ENCODE measurements around the gene FOXO3.

Gene FOXO3

GRCh38 chr6:108685970-108686369 lies 125.3 kb downstream of the FOXO3 start:
- peaks cover 14% of the 10 kb centered on the region for H3K36me3 ChIP-seq (ENCODE audit: control insufficient read depth, insufficient read depth, low read length)
- no peak overlapping the region for H3K4me3 ChIP-seq (ENCODE audit: extremely low read depth, insufficient read depth, low read length, poor library complexity, severe bottlenecking)
- WGBS, 2 experiments (ENCODE audit: insufficient coverage in 2 of 2), result 89 to 100% methylated on average over 1 to 2 of the region's 4 CpGs
- H3K27ac ChIP-seq (ENCODE audit: low read depth, low read length, severe bottlenecking), result no peak overlapping the region
- H3K9me3 ChIP-seq (ENCODE audit: control insufficient read depth, low read length), result no peaks in the 10 kb centered on the region
- H3K4me1 ChIP-seq (ENCODE audit: control insufficient read depth, insufficient read depth, low read length, poor library complexity, severe bottlenecking), result peaks cover 5% of the 10 kb centered on the region

- Histone ChIP-seq H3K9me3 (ENCODE audit: control insufficient read depth, low read length) (no peaks in the 10 kb centered on the region), H3K4me1 (ENCODE audit: control insufficient read depth, insufficient read depth, low read length, poor library complexity, severe bottlenecking) (peaks cover 5% of the 10 kb centered on the region), H3K36me3 (ENCODE audit: control insufficient read depth, insufficient read depth, low read length) (peaks cover 14% of the 10 kb centered on the region), H3K4me3 (ENCODE audit: extremely low read depth, insufficient read depth, low read length, poor library complexity, severe bottlenecking) (no peak overlapping the region), H3K27ac (ENCODE audit: low read depth, low read length, severe bottlenecking) (no peak overlapping the region)
- WGBS, 2 experiments (ENCODE audit: insufficient coverage in 2 of 2), result 75 to 92% methylated on average over 4 to 5 of the region's 6 CpGs
Measured at GRCh38 chr6:108686896-108687295, 126.2 kb downstream of the FOXO3 start.

- H3K36me3 ChIP-seq (ENCODE audit: control insufficient read depth, insufficient read depth, low read length), result peaks cover 14% of the 10 kb centered on the region
- peaks cover 5% of the 10 kb centered on the region for H3K4me1 ChIP-seq (ENCODE audit: control insufficient read depth, insufficient read depth, low read length, poor library complexity, severe bottlenecking)
- H3K27ac ChIP-seq (ENCODE audit: low read depth, low read length, severe bottlenecking), result no peak overlapping the region
- 100% methylated on average over 1 of the region's 1 CpG for WGBS, 2 experiments (ENCODE audit: insufficient coverage in 2 of 2)
- no peak overlapping the region for H3K4me3 ChIP-seq (ENCODE audit: extremely low read depth, insufficient read depth, low read length, poor library complexity, severe bottlenecking)
- H3K9me3 ChIP-seq (ENCODE audit: control insufficient read depth, low read length), result no peaks in the 10 kb centered on the region
Measured at GRCh38 chr6:108687921-108688320, 127.2 kb downstream of the FOXO3 start.

GRCh38 chr6:108689272-108690161 lies 128.8 kb downstream of the FOXO3 start:
- peaks cover 5% of the 10 kb centered on the region for H3K4me1 ChIP-seq (ENCODE audit: control insufficient read depth, insufficient read depth, low read length, poor library complexity, severe bottlenecking)

GRCh38 chr6:108690326-108691049 lies 129.8 kb downstream of the FOXO3 start:
- H3K4me1 ChIP-seq (ENCODE audit: control insufficient read depth, insufficient read depth, low read length, poor library complexity, severe bottlenecking), result peaks cover 5% of the 10 kb centered on the region
- H3K9me3 ChIP-seq (ENCODE audit: control insufficient read depth, low read length), result no peaks in the 10 kb centered on the region
- peaks cover 14% of the 10 kb centered on the region for H3K36me3 ChIP-seq (ENCODE audit: control insufficient read depth, insufficient read depth, low read length)
- H3K4me3 ChIP-seq (ENCODE audit: extremely low read depth, insufficient read depth, low read length, poor library complexity, severe bottlenecking), result no peak overlapping the region
- no peak overlapping the region for H3K27ac ChIP-seq (ENCODE audit: low read depth, low read length, severe bottlenecking)
- WGBS, 2 experiments (ENCODE audit: insufficient coverage in 2 of 2), result 93 to 98% methylated on average over 5 to 6 of the region's 6 CpGs

More at GRCh38 chr6:108689272-108690161, 128.8 kb downstream of the FOXO3 start:
- Histone ChIP-seq H3K9me3 (ENCODE audit: control insufficient read depth, low read length) (no peaks in the 10 kb centered on the region), H3K4me3 (ENCODE audit: extremely low read depth, insufficient read depth, low read length, poor library complexity, severe bottlenecking) (no peak overlapping the region), H3K27ac (ENCODE audit: low read depth, low read length, severe bottlenecking) (no peak overlapping the region), H3K36me3 (ENCODE audit: control insufficient read depth, insufficient read depth, low read length) (peaks cover 14% of the 10 kb centered on the region)
- WGBS, 2 experiments (ENCODE audit: insufficient coverage in 2 of 2), result 95 to 96% methylated on average over 10 to 12 of the region's 15 CpGs

GRCh38 chr6:108693430-108694154 lies 132.9 kb downstream of the FOXO3 start:
- Histone ChIP-seq H3K9me3 (ENCODE audit: control insufficient read depth, low read length) (no peaks in the 10 kb centered on the region), H3K27ac (ENCODE audit: low read depth, low read length, severe bottlenecking) (no peak overlapping the region), H3K36me3 (ENCODE audit: control insufficient read depth, insufficient read depth, low read length) (peaks cover 4% of the 10 kb centered on the region), H3K4me3 (ENCODE audit: extremely low read depth, insufficient read depth, low read length, poor library complexity, severe bottlenecking) (no peak overlapping the region), H3K4me1 (ENCODE audit: control insufficient read depth, insufficient read depth, low read length, poor library complexity, severe bottlenecking) (peaks cover 5% of the 10 kb centered on the region)
- no CpG with 5 or more reads among the region's 2 CpGs for WGBS, 2 experiments (ENCODE audit: insufficient coverage in 2 of 2)

- WGBS, 2 experiments (ENCODE audit: insufficient coverage in 2 of 2), result 83 to 85% methylated on average over 4 of the region's 6 CpGs
- H3K4me3 ChIP-seq (ENCODE audit: extremely low read depth, insufficient read depth, low read length, poor library complexity, severe bottlenecking), result no peak overlapping the region
- no peaks in the 10 kb centered on the region for H3K36me3 ChIP-seq (ENCODE audit: control insufficient read depth, insufficient read depth, low read length)
- peaks cover 3% of the 10 kb centered on the region for H3K4me1 ChIP-seq (ENCODE audit: control insufficient read depth, insufficient read depth, low read length, poor library complexity, severe bottlenecking)
- no peaks in the 10 kb centered on the region for H3K9me3 ChIP-seq (ENCODE audit: control insufficient read depth, low read length)
- no peak overlapping the region for H3K27ac ChIP-seq (ENCODE audit: low read depth, low read length, severe bottlenecking)
Measured at GRCh38 chr6:108694816-108695215, 134.1 kb downstream of the FOXO3 start.

- 89 to 97% methylated on average over 11 to 14 of the region's 15 CpGs for WGBS, 2 experiments (ENCODE audit: insufficient coverage in 2 of 2)
- Histone ChIP-seq H3K27ac (ENCODE audit: low read depth, low read length, severe bottlenecking) (no peak overlapping the region), H3K4me1 (ENCODE audit: control insufficient read depth, insufficient read depth, low read length, poor library complexity, severe bottlenecking) (no peaks in the 10 kb centered on the region), H3K36me3 (ENCODE audit: control insufficient read depth, insufficient read depth, low read length) (no peaks in the 10 kb centered on the region), H3K9me3 (ENCODE audit: control insufficient read depth, low read length) (peaks cover 3% of the 10 kb centered on the region), H3K4me3 (ENCODE audit: extremely low read depth, insufficient read depth, low read length, poor library complexity, severe bottlenecking) (no peak overlapping the region)
Measured at GRCh38 chr6:108697561-108698161, 136.9 kb downstream of the FOXO3 start.

GRCh38 chr6:108698593-108699289 lies 138.0 kb downstream of the FOXO3 start:
- Histone ChIP-seq H3K9me3 (ENCODE audit: control insufficient read depth, low read length) (peaks cover 5% of the 10 kb centered on the region), H3K4me3 (ENCODE audit: extremely low read depth, insufficient read depth, low read length, poor library complexity, severe bottlenecking) (no peak overlapping the region), H3K4me1 (ENCODE audit: control insufficient read depth, insufficient read depth, low read length, poor library complexity, severe bottlenecking) (no peaks in the 10 kb centered on the region), H3K36me3 (ENCODE audit: control insufficient read depth, insufficient read depth, low read length) (no peaks in the 10 kb centered on the region), H3K27ac (ENCODE audit: low read depth, low read length, severe bottlenecking) (no peak overlapping the region)
- 91 to 97% methylated on average over 5 of the region's 11 CpGs for WGBS, 2 experiments (ENCODE audit: insufficient coverage in 2 of 2)

Measured in mesodermal cell (in vitro differentiated cells).